ENCODE measurements around the gene MARK1. TPM values are rescaled to one million over a fixed set of nuclear protein-coding genes. Genes with fewer than 3 reads are reported as not detected.
"Not testable (repeated sequence)": the region's sequence is repeated elsewhere in the genome, so short reads cannot be mapped to it uniquely, and the experiment has no call there.

Gene MARK1
- total RNA-seq, 1 donor from 2014 or later, result 105 TPM

DNA sequence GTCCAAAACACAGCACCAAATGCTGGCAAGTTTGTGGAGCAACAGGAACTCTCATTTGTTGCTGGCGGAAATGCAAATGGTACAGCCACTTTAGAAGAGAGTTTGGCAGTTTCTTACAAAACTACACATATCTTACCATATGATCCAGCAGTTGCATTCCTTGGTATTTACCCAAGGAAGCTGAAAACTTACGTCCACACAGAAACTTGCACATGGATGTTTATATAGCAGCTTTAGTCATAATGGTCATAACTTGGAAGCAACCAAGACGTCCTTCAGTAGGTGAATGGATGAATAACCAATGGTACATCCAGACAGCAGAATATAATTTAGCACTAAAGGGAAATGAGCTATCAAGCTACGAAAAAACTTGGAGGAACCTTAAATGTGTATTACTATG, 66.4 kb downstream of the MARK1 start:
- H3K27ac Mint-ChIP-seq (ENCODE audit: unreplicated experiment), result no peak overlapping the region
- TF ChIP-seq, protein P1, sequence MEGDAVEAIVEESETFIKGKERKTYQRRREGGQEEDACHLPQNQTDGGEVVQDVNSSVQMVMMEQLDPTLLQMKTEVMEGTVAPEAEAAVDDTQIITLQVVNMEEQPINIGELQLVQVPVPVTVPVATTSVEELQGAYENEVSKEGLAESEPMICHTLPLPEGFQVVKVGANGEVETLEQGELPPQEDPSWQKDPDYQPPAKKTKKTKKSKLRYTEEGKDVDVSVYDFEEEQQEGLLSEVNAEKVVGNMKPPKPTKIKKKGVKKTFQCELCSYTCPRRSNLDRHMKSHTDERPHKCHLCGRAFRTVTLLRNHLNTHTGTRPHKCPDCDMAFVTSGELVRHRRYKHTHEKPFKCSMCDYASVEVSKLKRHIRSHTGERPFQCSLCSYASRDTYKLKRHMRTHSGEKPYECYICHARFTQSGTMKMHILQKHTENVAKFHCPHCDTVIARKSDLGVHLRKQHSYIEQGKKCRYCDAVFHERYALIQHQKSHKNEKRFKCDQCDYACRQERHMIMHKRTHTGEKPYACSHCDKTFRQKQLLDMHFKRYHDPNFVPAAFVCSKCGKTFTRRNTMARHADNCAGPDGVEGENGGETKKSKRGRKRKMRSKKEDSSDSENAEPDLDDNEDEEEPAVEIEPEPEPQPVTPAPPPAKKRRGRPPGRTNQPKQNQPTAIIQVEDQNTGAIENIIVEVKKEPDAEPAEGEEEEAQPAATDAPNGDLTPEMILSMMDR (IDR thresholded peaks at IDR 0.05; ENCODE audit: partially characterized antibody, unreplicated experiment), result no peak
- no peak overlapping the region for H3K4me3 Mint-ChIP-seq (ENCODE audit: unreplicated experiment)
- DNase-seq, result no peak
- peaks cover 5% of the 10 kb centered on the region for H3K27me3 Mint-ChIP-seq (ENCODE audit: unreplicated experiment)
- H3K9me3 Mint-ChIP-seq (ENCODE audit: unreplicated experiment), result peaks cover 5% of the 10 kb centered on the region
- peaks cover 3% of the 10 kb centered on the region for H3K4me1 Mint-ChIP-seq (ENCODE audit: low read depth, unreplicated experiment)
- H3K36me3 Mint-ChIP-seq (ENCODE audit: unreplicated experiment), result no peaks in the 10 kb centered on the region

DNA sequence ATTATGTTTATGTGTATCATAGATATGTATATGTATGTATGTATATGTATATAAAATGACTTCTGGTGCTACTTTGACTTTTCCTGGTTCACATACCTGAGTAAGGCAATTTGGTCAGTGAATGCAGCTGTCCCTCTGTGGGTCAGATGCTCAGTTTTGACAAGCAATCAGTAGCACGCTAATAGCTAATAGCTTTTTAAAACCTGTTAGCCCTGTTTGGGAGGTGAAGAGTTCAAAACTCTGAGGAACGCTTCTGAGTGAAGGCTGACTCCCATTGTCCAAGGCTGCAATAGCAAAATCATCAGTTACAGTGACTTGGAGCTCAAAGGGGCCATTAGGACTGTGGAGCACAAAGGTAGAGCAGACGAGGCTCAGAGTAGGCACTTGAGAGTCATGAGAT, 67.2 kb downstream of the MARK1 start:
- Mint-ChIP-seq H3K4me3 (ENCODE audit: unreplicated experiment) (no peak overlapping the region), H3K27ac (ENCODE audit: unreplicated experiment) (no peak overlapping the region), H3K9me3 (ENCODE audit: unreplicated experiment) (peaks cover 5% of the 10 kb centered on the region), H3K27me3 (ENCODE audit: unreplicated experiment) (peaks cover 5% of the 10 kb centered on the region), H3K36me3 (ENCODE audit: unreplicated experiment) (no peaks in the 10 kb centered on the region), H3K4me1 (ENCODE audit: low read depth, unreplicated experiment) (no peaks in the 10 kb centered on the region)
- TF ChIP-seq, protein P1 (IDR thresholded peaks at IDR 0.05; ENCODE audit: partially characterized antibody, unreplicated experiment), result no peak
- DNase-seq, result no peak

DNA sequence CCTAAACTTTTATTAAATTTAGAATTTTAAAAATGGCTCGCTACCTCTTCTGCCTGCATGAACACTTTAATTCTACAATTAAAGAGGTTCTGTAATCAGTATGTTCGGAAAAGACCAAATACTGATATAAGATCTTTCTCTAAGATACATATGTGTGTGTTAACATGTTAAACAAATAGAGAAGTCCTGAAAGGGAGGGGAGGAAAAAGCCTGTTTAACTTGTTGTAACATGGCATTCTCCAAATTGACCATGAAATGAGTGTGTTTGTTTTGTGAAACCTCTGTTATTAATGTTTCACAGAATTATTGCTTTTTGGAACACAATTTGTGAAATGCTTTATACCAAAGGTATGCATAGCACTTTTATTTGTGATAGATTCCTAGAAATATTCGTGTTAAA, 77.0 kb downstream of the MARK1 start:
- Mint-ChIP-seq H3K27me3 (ENCODE audit: unreplicated experiment) (peaks cover 4% of the 10 kb centered on the region), H3K9me3 (ENCODE audit: unreplicated experiment) (peaks cover 6% of the 10 kb centered on the region), H3K4me3 (ENCODE audit: unreplicated experiment) (no peak overlapping the region), H3K4me1 (ENCODE audit: low read depth, unreplicated experiment) (peaks cover 2% of the 10 kb centered on the region), H3K36me3 (ENCODE audit: unreplicated experiment) (peaks cover 12% of the 10 kb centered on the region), H3K27ac (ENCODE audit: unreplicated experiment) (no peak overlapping the region)
- DNase-seq, result no peak
- TF ChIP-seq, protein P1 (IDR thresholded peaks at IDR 0.05; ENCODE audit: partially characterized antibody, unreplicated experiment), result no peak

DNA sequence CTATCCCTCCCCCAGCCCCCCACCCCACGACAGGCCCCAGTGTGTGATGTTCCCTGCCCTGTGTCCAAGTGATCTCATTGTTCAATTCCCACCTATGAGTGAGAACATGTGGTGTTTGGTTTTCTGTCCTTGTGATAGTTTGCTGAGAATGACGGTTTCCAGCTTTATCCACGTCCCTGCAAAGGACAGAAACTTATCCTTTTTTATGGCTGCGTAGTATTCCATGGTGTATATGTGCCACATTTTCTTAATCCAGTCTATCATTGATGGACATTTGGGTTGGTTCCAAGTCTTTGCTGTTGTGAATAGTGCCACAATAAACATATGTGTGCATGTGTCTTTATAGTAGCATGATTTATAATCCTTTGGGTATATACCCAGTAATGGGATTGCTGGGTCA, 77.7 kb downstream of the MARK1 start:
- H3K27me3 Mint-ChIP-seq (ENCODE audit: unreplicated experiment); H3K4me1 Mint-ChIP-seq (ENCODE audit: low read depth, unreplicated experiment); H3K4me3 Mint-ChIP-seq (ENCODE audit: unreplicated experiment); H3K27ac Mint-ChIP-seq (ENCODE audit: unreplicated experiment); DNase-seq: not testable (repeated sequence)
- H3K36me3 Mint-ChIP-seq (ENCODE audit: unreplicated experiment), result peaks cover 17% of the 10 kb centered on the region
- H3K9me3 Mint-ChIP-seq (ENCODE audit: unreplicated experiment), result peaks cover 11% of the 10 kb centered on the region

DNA sequence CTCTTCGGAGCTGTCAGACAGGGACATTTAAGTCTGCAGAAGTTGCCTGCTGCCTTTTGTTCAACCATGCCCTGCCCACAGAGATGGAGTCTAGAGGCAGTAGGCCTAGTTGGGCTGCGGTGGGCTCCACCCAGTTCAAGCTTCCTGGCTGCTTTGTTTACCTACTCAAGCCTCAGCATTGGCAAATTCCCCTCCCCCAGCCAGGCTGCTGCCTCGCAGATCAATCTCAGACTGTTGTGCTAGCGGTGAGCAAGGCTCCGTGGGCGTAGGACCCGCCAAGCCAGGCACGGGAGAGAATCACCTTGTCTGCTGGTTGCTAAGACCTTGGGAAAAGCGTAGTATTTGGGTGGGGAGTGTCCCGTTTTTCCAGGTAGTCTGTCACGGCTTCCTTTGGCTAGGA, 83.2 kb downstream of the MARK1 start:
- H3K27me3 Mint-ChIP-seq (ENCODE audit: unreplicated experiment); H3K27ac Mint-ChIP-seq (ENCODE audit: unreplicated experiment): not testable (repeated sequence)
- peaks cover 14% of the 10 kb centered on the region for H3K36me3 Mint-ChIP-seq (ENCODE audit: unreplicated experiment)

DNA sequence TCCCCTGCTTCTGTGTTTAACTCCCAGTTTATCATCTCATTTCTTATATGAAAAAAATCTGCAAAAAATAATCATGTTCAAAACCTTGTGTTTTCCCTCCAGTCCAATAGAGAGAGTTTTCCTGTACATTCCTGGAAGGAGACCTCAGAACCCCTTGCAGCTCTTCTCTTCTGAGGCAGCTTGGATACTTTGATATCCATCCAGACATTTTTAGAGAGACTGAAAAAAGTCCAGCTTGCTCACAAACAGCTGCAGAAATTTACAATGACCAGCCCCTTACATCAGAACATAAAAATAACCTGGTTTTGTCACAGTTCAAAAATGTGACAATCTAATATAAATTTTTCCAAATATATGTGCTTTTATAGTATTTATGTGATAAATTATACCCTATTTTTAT, 88.9 kb downstream of the MARK1 start:
- no peak overlapping the region for H3K4me3 Mint-ChIP-seq (ENCODE audit: unreplicated experiment)
- H3K4me1 Mint-ChIP-seq (ENCODE audit: low read depth, unreplicated experiment), result peaks cover 3% of the 10 kb centered on the region
- no peaks in the 10 kb centered on the region for H3K27me3 Mint-ChIP-seq (ENCODE audit: unreplicated experiment)
- TF ChIP-seq, protein P1 (IDR thresholded peaks at IDR 0.05; ENCODE audit: partially characterized antibody, unreplicated experiment), result no peak
- H3K9me3 Mint-ChIP-seq (ENCODE audit: unreplicated experiment), result no peaks in the 10 kb centered on the region
- H3K27ac Mint-ChIP-seq (ENCODE audit: unreplicated experiment), result no peak overlapping the region
- H3K36me3 Mint-ChIP-seq (ENCODE audit: unreplicated experiment), result no peaks in the 10 kb centered on the region
- DNase-seq, result no peak

More for the DNA sequence above, 83.2 kb downstream of the MARK1 start:
- DNase-seq; H3K4me1 Mint-ChIP-seq (ENCODE audit: low read depth, unreplicated experiment); H3K4me3 Mint-ChIP-seq (ENCODE audit: unreplicated experiment); H3K9me3 Mint-ChIP-seq (ENCODE audit: unreplicated experiment): not testable (repeated sequence)

Measured in glutamatergic neuron (in vitro differentiated cells).